WERI-Rb-1 (cell line): ENCODE measurements around the gene RBM8A.

Source experiments
- DNase-seq: peaks from one replicate; pipeline ENCODE4 v3.0.0-alpha.2; 2020
- H3K27ac ChIP-seq: fragments of 250-450 bp; sonication (Bioruptor Pico); 2 replicates; pipeline ENCODE4 v1.5.1; 2020; ENCODE audit warnings: mild to moderate bottlenecking, moderate library complexity
- H3K27me3 ChIP-seq: fragments of 250-450 bp; sonication (Bioruptor Pico); 2 replicates; pipeline ENCODE4 v1.5.1; 2021; ENCODE audit warnings: mild to moderate bottlenecking, low read depth, moderate library complexity; ENCODE audit not compliant: insufficient read depth, severe bottlenecking
- H3K36me3 ChIP-seq: fragments of 250-450 bp; sonication (Bioruptor Pico); 2 replicates; pipeline ENCODE4 v1.5.1; 2020; ENCODE audit warnings: mild to moderate bottlenecking, moderate library complexity
- H3K4me3 ChIP-seq: 2 replicates; pipeline ENCODE4 v1.5.1; 2011; ENCODE audit warnings: low read depth, mild to moderate bottlenecking, control low read depth, low read length
- H3K9me3 ChIP-seq: fragments of 250-450 bp; sonication (Bioruptor Pico); 2 replicates; pipeline ENCODE4 v1.5.1; 2021; ENCODE audit warnings: mild to moderate bottlenecking, moderate library complexity; ENCODE audit not compliant: severe bottlenecking
- CTCF ChIP-seq: IDR thresholded peaks from 2 replicates; pipeline ENCODE4 v1.5.1; 2011; ENCODE audit warnings: low read depth, mild to moderate bottlenecking, control low read depth, inconsistent platforms, low read length

Gene RBM8A

GRCh38 chr1:145961425-145962156, 34.3 kb upstream of the RBM8A start:
- H3K9me3 ChIP-seq = no peaks in the 10 kb centered on the region
- H3K27me3 ChIP-seq = no peaks in the 10 kb centered on the region
- DNase-seq = peak; percentile 73
- no peaks in the 10 kb centered on the region for H3K36me3 ChIP-seq
- H3K27ac ChIP-seq = no peak overlapping the region
- TF ChIP-seq CTCF = no peak
- peak overlapping the region; percentile 75 for H3K4me3 ChIP-seq

GRCh38 chr1:145961109-145961424, 33.8 kb upstream of the RBM8A start:
- no peaks in the 10 kb centered on the region for H3K9me3 ChIP-seq
- no peaks in the 10 kb centered on the region for H3K27me3 ChIP-seq
- H3K27ac ChIP-seq = peak overlapping the region; percentile 26
- TF ChIP-seq CTCF = no peak
- H3K4me3 ChIP-seq = peak overlapping the region; percentile 75
- H3K36me3 ChIP-seq = no peaks in the 10 kb centered on the region
- peak; percentile 35 for DNase-seq

- H3K9me3 ChIP-seq = no peaks in the 10 kb centered on the region
- peak; percentile 50 for TF ChIP-seq CTCF
- H3K4me3 ChIP-seq = peak overlapping the region; percentile 75
- peak; percentile 96 for DNase-seq
- peak overlapping the region; percentile 26 for H3K27ac ChIP-seq
- H3K36me3 ChIP-seq = no peaks in the 10 kb centered on the region
- no peaks in the 10 kb centered on the region for H3K27me3 ChIP-seq
These were observed 33.3 kb upstream of the RBM8A start for GRCh38 chr1:145960468-145961108.

- Histone ChIP-seq H3K36me3 (no peaks in the 10 kb centered on the region), H3K4me3 (peak overlapping the region; percentile 75), H3K27ac (peak overlapping the region; percentile 26), H3K9me3 (no peaks in the 10 kb centered on the region), H3K27me3 (no peaks in the 10 kb centered on the region)
- no peak for TF ChIP-seq CTCF
- no peak for DNase-seq
These were observed 32.7 kb upstream of the RBM8A start for GRCh38 chr1:145959957-145960467.

GRCh38 chr1:145959333-145959732, 32.0 kb upstream of the RBM8A start:
- Histone ChIP-seq H3K4me3 (peak overlapping the region; percentile 75; the same call in 1 of the 2 replicates), H3K27ac (no peak overlapping the region), H3K27me3 (no peaks in the 10 kb centered on the region), H3K9me3 (no peaks in the 10 kb centered on the region), H3K36me3 (no peaks in the 10 kb centered on the region; the same call in 1 of the 2 replicates)
- no peak for DNase-seq
- TF ChIP-seq CTCF = no peak
